Keratinocyte (primary cell): ENCODE results near the gene UBA52. TPM values are rescaled to one million over a fixed set of nuclear protein-coding genes. Genes with fewer than 3 reads are reported as not detected.

Source experiments
- DNase-seq: peaks from one replicate; pipeline ENCODE4 v3.0.0-alpha.2; 2011; ENCODE audit warnings: low read depth, missing footprints, low spot score
- FAIRE-seq: peaks from 2 replicates; lab custom pipeline; 2011; peaks lifted over from hg19 to GRCh38; lab: Jason Lieb, UNC
- H2AFZ ChIP-seq: 2 replicates; pipeline ENCODE4 v1.6.0; 2012; ENCODE audit warnings: low read length, control low read depth, inconsistent platforms; ENCODE audit not compliant: control insufficient read depth
- H3K27ac ChIP-seq: 2 replicates; pipeline ENCODE4 v1.5.1; 2011; ENCODE audit warnings: low read length; ENCODE audit not compliant: control insufficient read depth, insufficient read depth
- H3K27me3 ChIP-seq: 3 replicates; pipeline ENCODE4 v1.6.0; 2011; ENCODE audit warnings: low read length; ENCODE audit not compliant: control insufficient read depth, insufficient read depth; ENCODE audit errors: extremely low read depth
- H3K36me3 ChIP-seq, 2 experiments: 2 replicates in 1 of 2; 3 replicates in 1 of 2; pipeline ENCODE4 v1.5.1; 2011; ENCODE audit warnings: low read length in 2 of 2, mild to moderate bottlenecking in 1 of 2; ENCODE audit not compliant: control insufficient read depth in 2 of 2, insufficient read depth in 2 of 2; ENCODE audit errors: extremely low read depth in 1 of 2
- H3K4me1 ChIP-seq: 3 replicates; pipeline ENCODE4 v1.5.1; 2011; ENCODE audit warnings: low read length; ENCODE audit not compliant: control insufficient read depth, insufficient read depth; ENCODE audit errors: extremely low read depth
- H3K4me2 ChIP-seq: 3 replicates; pipeline ENCODE4 v1.6.0; 2011; ENCODE audit warnings: low read depth, low read length; ENCODE audit not compliant: control insufficient read depth, insufficient read depth; ENCODE audit errors: extremely low read depth
- H3K4me3 ChIP-seq, 3 experiments: fragments of 200-600 bp in 1 of 3; sonication (generic) in 1 of 3; 2 replicates in 2 of 3; 3 replicates in 1 of 3; pipeline ENCODE4 v1.5.1; 2011 to 2016; ENCODE audit warnings: low read length in 3 of 3, mild to moderate bottlenecking in 3 of 3, control low read depth in 2 of 3, inconsistent platforms in 1 of 3, low read depth in 1 of 3, mixed read lengths in 1 of 3, mixed run types in 1 of 3, moderate library complexity in 1 of 3; ENCODE audit not compliant: control insufficient read depth in 2 of 3, insufficient read depth in 2 of 3; ENCODE audit errors: extremely low read depth in 1 of 3
- H3K79me2 ChIP-seq: 2 replicates; pipeline ENCODE4 v1.6.0; 2012; ENCODE audit warnings: low read length; ENCODE audit not compliant: control insufficient read depth, insufficient read depth
- H3K9ac ChIP-seq: 3 replicates; pipeline ENCODE4 v1.6.0; 2011; ENCODE audit warnings: low read length; ENCODE audit not compliant: control insufficient read depth, insufficient read depth; ENCODE audit errors: extremely low read depth
- H3K9me1 ChIP-seq: 3 replicates; pipeline ENCODE4 v1.6.0; 2011; ENCODE audit warnings: low read length; ENCODE audit not compliant: control insufficient read depth, insufficient read depth; ENCODE audit errors: extremely low read depth
- H3K9me3 ChIP-seq: 2 replicates; pipeline ENCODE4 v1.5.1; 2012; ENCODE audit warnings: low read depth, low read length; ENCODE audit not compliant: control insufficient read depth
- H4K20me1 ChIP-seq: 3 replicates; pipeline ENCODE4 v1.6.0; 2011; ENCODE audit warnings: low read length; ENCODE audit not compliant: control insufficient read depth, insufficient read depth; ENCODE audit errors: extremely low read depth
- EZH2 ChIP-seq: IDR thresholded peaks from one replicate; pipeline ENCODE4 v1.6.1; 2012; ENCODE audit warnings: inconsistent platforms, mild to moderate bottlenecking, low read length, moderate library complexity
- dilution Hi-C: fragments of 300-500 bp; cut with MboI; formaldehyde crosslinking; loops from one replicate; pipeline ENCODE4 v1.7.0; 2020; ENCODE audit warnings: low sequenced_read_pairs; ENCODE audit not compliant: extremely low pct_ligation_motif_present
- polyA plus RNA-seq, 5 experiments: library from polyadenylated mRNA; depleted of rRNA in 3 of 5; stranded (reverse) in 3 of 5; stranded (forward) in 1 of 5; unstranded in 1 of 5; fragments of >200 nt; gene quantifications; 1 replicate in 1 of 5; 2 replicates in 3 of 5; 3 replicates in 1 of 5; pipeline versions ENCODE4 v1.2.1 to v1.2.3, GENCODE V29; 2011 to 2012; ENCODE audit warnings: missing spikeins in 2 of 5, low read depth in 1 of 5, low replicate concordance in 1 of 5
- TF ChIP-seq, protein P1 (sequence below), 3 experiments: IDR thresholded peaks in 1 of 3; conservative IDR thresholded peaks in 1 of 3; optimal IDR thresholded peaks in 1 of 3; 2 replicates in 2 of 3; 3 replicates in 1 of 3; pipeline versions ENCODE3 to v1.5.1; 2011; ENCODE audit warnings: low read length in 3 of 3, mild to moderate bottlenecking in 3 of 3, moderate library complexity in 2 of 3, control low read depth in 1 of 3, inconsistent platforms in 1 of 3; ENCODE audit not compliant: insufficient read depth in 2 of 3; ENCODE audit errors: extremely low read depth in 1 of 3

UBA52 gene
- polyA plus RNA-seq, 1 donor (not counting 4 experiments of a cell fraction or from before 2014, with no cell fraction given): 1,376 TPM

DNA sequence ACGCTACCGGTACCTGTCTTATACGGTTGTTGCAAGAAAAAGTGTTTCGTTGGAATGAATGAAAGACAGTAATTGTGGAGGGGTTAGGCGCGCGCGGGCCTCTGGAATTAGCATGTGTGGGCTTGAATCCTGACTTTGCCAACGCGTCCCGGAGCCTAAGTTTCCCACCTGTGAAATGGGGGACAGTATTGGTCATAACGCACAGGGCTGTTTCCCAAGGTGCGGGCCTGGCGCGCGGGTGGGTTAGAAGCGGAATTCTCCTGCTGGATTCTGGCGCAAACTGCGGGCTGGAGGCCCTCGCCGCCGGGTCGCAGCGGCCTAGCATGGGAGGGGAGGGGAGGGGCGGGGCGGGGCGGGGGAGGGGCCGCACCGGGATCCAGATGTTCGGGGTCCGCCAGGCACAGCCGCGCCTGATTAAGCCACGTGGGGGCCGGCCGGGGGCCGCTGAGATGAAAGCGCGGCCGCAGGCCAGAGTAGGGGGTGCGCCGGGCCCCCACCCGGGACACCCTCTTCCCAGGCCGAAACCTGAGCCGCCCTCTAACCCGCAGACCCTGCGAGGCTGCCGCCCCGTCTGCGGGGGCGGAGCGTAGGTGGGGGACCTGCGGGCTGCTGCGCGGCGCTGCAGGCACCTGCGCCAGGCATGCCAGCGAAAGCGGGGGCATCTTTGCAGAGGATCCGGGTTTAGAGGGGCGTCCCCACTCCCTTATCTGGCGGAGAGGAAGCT is 39.8 kb downstream of the UBA52 start:
- no peaks in the 10 kb centered on the region for H4K20me1 ChIP-seq
- no peak overlapping the region for H3K9ac ChIP-seq
- H3K9me3 ChIP-seq: no peaks in the 10 kb centered on the region
- H3K36me3 ChIP-seq: no peaks in the 10 kb centered on the region
- peaks cover 8% of the 10 kb centered on the region for H3K4me1 ChIP-seq
- TF ChIP-seq, protein P1, sequence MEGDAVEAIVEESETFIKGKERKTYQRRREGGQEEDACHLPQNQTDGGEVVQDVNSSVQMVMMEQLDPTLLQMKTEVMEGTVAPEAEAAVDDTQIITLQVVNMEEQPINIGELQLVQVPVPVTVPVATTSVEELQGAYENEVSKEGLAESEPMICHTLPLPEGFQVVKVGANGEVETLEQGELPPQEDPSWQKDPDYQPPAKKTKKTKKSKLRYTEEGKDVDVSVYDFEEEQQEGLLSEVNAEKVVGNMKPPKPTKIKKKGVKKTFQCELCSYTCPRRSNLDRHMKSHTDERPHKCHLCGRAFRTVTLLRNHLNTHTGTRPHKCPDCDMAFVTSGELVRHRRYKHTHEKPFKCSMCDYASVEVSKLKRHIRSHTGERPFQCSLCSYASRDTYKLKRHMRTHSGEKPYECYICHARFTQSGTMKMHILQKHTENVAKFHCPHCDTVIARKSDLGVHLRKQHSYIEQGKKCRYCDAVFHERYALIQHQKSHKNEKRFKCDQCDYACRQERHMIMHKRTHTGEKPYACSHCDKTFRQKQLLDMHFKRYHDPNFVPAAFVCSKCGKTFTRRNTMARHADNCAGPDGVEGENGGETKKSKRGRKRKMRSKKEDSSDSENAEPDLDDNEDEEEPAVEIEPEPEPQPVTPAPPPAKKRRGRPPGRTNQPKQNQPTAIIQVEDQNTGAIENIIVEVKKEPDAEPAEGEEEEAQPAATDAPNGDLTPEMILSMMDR (optimal IDR thresholded peaks at IDR 0.05 in 1 of 3, IDR thresholded peaks at IDR 0.05 in 1 of 3, conservative IDR thresholded peaks at IDR 0.05 in 1 of 3; ENCODE audit: extremely low read depth in 1 of 3, insufficient read depth in 2 of 3, low read length in 3 of 3): no peak
- peak; percentile 97 for TF ChIP-seq EZH2
- peaks cover 79% of the 10 kb centered on the region for H3K27me3 ChIP-seq
- H2AFZ ChIP-seq: no peak overlapping the region
- no peak overlapping the region for H3K4me2 ChIP-seq
- H3K9me1 ChIP-seq: no peaks in the 10 kb centered on the region
- dilution Hi-C loops: no loop called here
- no peak overlapping the region for H3K4me3 ChIP-seq
- no peaks in the 10 kb centered on the region for H3K79me2 ChIP-seq
- DNase-seq (no peak), FAIRE-seq (no peak)
- H3K27ac ChIP-seq: no peak overlapping the region

DNA sequence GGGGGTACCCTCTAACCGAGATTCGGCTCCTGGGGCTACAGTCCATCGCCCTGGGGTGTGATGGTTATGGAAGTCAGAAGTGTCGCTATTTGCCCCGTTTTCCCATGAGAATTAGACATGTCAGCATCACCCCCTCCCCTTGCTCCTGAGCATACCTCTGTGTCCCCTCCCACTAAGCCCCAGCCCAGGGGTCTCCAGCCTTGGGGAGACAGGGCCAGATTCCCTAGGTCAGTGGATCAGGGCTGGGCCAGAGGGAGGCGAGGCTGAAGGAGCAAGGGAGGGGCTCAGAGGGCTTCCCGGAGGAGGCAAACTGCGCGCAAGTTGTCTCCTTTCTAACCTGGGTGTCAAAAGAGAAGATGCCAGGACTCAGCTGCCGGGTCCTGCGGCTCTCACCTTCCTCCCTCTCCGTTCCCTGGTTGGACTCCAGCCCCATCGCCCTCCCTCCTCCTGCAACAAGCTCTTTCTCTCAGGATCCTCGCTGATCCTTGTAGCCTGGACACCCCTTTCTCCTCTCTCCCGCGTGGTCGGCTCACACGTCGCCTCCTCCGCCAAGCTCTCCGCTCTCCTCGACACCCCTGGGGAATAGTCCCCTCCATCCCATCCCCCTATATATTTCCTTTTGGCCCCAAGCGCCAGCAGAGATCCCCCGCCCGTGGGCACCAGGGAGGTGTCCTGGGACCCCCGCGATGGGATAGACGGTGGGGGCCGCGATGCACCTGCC is 40.6 kb downstream of the UBA52 start:
- dilution Hi-C loops: no loop called here
- peak; percentile 99 for TF ChIP-seq EZH2
- TF ChIP-seq, protein P1 (optimal IDR thresholded peaks at IDR 0.05 in 1 of 3, IDR thresholded peaks at IDR 0.05 in 1 of 3, conservative IDR thresholded peaks at IDR 0.05 in 1 of 3; ENCODE audit: extremely low read depth in 1 of 3, insufficient read depth in 2 of 3, low read length in 3 of 3): no peak
- H3K4me2 ChIP-seq: peak overlapping the region; percentile 56
- H3K27ac ChIP-seq: no peak overlapping the region
- no peak overlapping the region for H3K9ac ChIP-seq
- H3K4me3 ChIP-seq: peak overlapping the region; percentile 17 to 20 (median 18)
- no peaks in the 10 kb centered on the region for H3K9me3 ChIP-seq
- no peaks in the 10 kb centered on the region for H3K36me3 ChIP-seq
- DNase-seq (no peak), FAIRE-seq (no peak)
- peaks cover 75% of the 10 kb centered on the region for H3K27me3 ChIP-seq
- H3K9me1 ChIP-seq: no peaks in the 10 kb centered on the region
- no peak overlapping the region for H2AFZ ChIP-seq
- no peaks in the 10 kb centered on the region for H4K20me1 ChIP-seq
- H3K4me1 ChIP-seq: peaks cover 8% of the 10 kb centered on the region
- no peaks in the 10 kb centered on the region for H3K79me2 ChIP-seq
